Measurements from ENCODE around the gene DOCK1.

DOCK1 gene

DNA sequence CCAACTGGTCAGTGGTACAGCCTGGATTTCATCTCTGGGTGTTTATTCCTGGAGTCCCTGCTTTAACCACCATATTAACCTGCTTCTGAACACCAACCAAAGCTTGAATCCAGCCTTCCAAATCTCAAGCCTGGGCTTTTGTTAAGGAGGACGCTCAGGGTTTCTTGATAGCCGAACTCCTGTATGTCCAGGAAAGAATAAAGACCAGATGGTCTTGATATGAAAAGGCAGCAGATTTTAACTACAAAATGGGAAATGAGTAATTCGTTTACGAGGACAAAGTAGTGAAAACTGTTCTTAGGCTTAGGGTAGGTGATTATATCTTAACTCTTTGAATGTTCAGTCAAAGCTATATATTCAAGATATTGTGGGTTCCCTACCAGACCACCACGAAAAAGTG, 420.3 kb downstream of the DOCK1 start:
- no peak for TF ChIP-seq CTCF (IDR thresholded peaks at IDR 0.05; ENCODE audit: extremely low read depth, insufficient read depth, missing control alignments)
- in situ Hi-C loops (cut with MboI; ENCODE audit: low pct_unique_long_range_greater_than_20kb, low sequenced_read_pairs, unreplicated experiment), result no loop called here
- no peak for DNase-seq (ENCODE audit: low spot score)

GRCh38 chr10:127326883-127327282, 421.7 kb downstream of the DOCK1 start:
- no peak for TF ChIP-seq CTCF (IDR thresholded peaks at IDR 0.05; ENCODE audit: extremely low read depth, insufficient read depth, missing control alignments)
- in situ Hi-C loops (cut with MboI; ENCODE audit: low pct_unique_long_range_greater_than_20kb, low sequenced_read_pairs, unreplicated experiment), result no loop called here
- DNase-seq (ENCODE audit: low spot score), result no peak

DNA sequence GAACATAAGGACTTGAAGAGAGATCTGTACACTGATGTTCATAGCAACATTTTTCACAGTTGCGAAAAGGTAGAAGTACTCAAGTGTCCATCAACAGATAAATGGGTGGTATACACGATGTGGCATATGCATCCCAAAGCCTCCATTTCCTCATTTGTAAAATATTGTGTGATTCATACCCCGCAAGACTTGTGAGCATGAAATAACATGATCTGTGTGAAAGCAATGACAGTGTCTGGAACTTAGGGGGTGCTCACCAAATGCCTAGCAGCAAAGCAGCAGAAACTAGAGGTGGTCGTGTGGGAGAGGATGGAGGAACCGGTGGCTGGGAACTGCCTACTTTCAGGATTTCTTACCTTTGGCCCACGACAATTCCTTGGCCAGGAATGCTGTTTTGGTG, 426.5 kb downstream of the DOCK1 start:
- in situ Hi-C loops (cut with MboI; ENCODE audit: low pct_unique_long_range_greater_than_20kb, low sequenced_read_pairs, unreplicated experiment), result no loop called here
- no peak for TF ChIP-seq CTCF (IDR thresholded peaks at IDR 0.05; ENCODE audit: extremely low read depth, insufficient read depth, missing control alignments)
- no peak for DNase-seq (ENCODE audit: low spot score)

- in situ Hi-C loops (cut with MboI; ENCODE audit: low pct_unique_long_range_greater_than_20kb, low sequenced_read_pairs, unreplicated experiment), result no loop called here
- no peak for DNase-seq (ENCODE audit: low spot score)
- no peak for TF ChIP-seq CTCF (IDR thresholded peaks at IDR 0.05; ENCODE audit: extremely low read depth, insufficient read depth, missing control alignments)
Observed at GRCh38 chr10:127332631-127333030, 427.4 kb downstream of the DOCK1 start.

DNA sequence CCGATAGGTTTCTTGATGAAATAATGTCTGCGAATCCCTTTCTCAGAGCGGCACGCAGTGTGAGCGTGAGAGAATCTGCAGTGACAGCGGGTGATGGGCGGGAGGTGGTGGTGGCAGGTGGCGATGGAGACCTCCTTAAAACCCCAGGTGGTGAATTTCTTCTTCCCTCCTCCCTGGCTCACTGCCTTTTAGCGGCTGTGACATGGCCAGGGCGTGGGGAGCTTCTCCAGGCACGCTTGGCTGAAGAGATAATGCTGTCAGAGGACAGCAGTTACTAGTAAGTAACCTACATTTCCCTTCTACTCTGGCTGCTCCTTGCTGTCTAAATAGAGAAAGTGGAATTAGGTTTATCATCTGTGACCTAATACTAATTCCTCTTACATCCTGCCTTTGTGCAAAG, 432.6 kb downstream of the DOCK1 start:
- no peak for DNase-seq (ENCODE audit: low spot score)
- in situ Hi-C loops (cut with MboI; ENCODE audit: low pct_unique_long_range_greater_than_20kb, low sequenced_read_pairs, unreplicated experiment), result no loop called here
- no peak for TF ChIP-seq CTCF (IDR thresholded peaks at IDR 0.05; ENCODE audit: extremely low read depth, insufficient read depth, missing control alignments)

GRCh38 chr10:127338399-127339110, 433.3 kb downstream of the DOCK1 start:
- no peak for DNase-seq (ENCODE audit: low spot score)
- in situ Hi-C loops (cut with MboI; ENCODE audit: low pct_unique_long_range_greater_than_20kb, low sequenced_read_pairs, unreplicated experiment), result no loop called here
- no peak for TF ChIP-seq CTCF (IDR thresholded peaks at IDR 0.05; ENCODE audit: extremely low read depth, insufficient read depth, missing control alignments)
